IPS DF 6.9 (cell line): ENCODE measurements around the gene HIVEP1.
A peak's percentile ranks its signal among the peaks of the same experiment; 100 is the strongest.

Source experiments
- DNase-seq: peaks from one replicate; pipeline ENCODE4 v3.0.0-alpha.2; 2013; ENCODE audit warnings: low read depth, low spot score
- H3K27ac ChIP-seq: one replicate; pipeline ENCODE4 v1.5.1; 2013; ENCODE audit warnings: low read length, control low read depth
- H3K27me3 ChIP-seq: 2 replicates; pipeline ENCODE4 v1.6.1; 2013; ENCODE audit warnings: mild to moderate bottlenecking, low read length; ENCODE audit not compliant: control insufficient read depth, insufficient read depth
- H3K36me3 ChIP-seq: 2 replicates; pipeline ENCODE4 v1.6.1; 2013; ENCODE audit warnings: low read length; ENCODE audit not compliant: control insufficient read depth, insufficient read depth
- H3K4me1 ChIP-seq: 2 replicates; pipeline ENCODE4 v1.6.1; 2013; ENCODE audit warnings: low read length; ENCODE audit not compliant: control insufficient read depth, insufficient read depth
- H3K4me3 ChIP-seq: 2 replicates; pipeline ENCODE4 v1.5.1; 2013; ENCODE audit warnings: mild to moderate bottlenecking, low read length
- H3K9me3 ChIP-seq: 2 replicates; pipeline ENCODE4 v1.6.1; 2013; ENCODE audit warnings: low read length, inconsistent platforms; ENCODE audit not compliant: control insufficient read depth, insufficient read depth
- WGBS: extraction: QIAGEN DNeasy Blood & Tissue Kit; methylation state at CpG from one replicate; pipeline ENCODE4 v1.1.7; 2013; ENCODE audit warnings: mixed read lengths, missing lambda C conversion rate; ENCODE audit not compliant: insufficient read length, insufficient coverage; 5-methylcytosine and 5-hydroxymethylcytosine counted together

HIVEP1 gene

DNA sequence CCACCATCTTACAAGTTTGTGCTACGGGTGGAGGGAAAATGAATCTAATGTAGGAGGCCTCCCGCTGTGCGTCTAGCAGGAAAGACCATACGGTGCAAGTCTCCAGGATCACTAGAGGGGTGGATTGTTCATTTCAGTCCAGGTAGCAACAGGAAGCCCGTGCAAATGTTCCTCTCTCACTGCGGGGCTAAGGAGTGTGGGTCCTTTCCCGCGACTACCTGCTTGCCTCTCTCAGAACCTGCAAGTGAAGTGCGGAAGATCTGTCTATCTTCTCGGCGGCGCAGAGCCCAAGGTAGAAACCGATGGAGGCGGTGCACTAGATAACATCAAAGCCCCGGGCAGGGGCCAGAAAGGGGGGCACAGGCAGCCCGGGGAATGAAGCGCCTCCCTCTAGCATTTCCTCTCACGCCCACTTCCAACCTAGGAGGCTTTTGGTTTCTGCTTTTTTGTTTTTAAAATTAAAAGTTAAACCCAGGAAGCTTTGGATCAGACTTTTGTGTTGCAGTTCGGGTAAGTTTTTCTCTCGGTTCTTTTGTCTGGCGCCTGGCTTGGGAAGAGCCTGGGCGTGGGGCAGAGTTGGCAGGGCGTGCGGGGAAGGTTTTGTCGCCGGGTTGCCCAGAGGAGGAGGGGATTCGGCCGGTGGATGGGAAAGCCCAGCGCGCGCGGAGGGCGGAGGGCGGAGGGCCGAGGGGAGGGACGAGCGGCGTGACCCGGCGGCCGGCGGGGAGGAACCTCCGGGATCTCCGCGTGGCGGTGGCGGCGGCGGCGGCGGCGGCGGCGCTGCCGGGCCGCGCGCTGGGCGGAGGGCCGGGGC is 3.5 kb upstream of the HIVEP1 start:
- no peak overlapping the region for H3K27ac ChIP-seq
- no CpG with 5 or more reads among the region's 60 CpGs for WGBS
- peak overlapping the region; percentile 82 for H3K4me3 ChIP-seq
- H3K9me3 ChIP-seq: no peaks in the 10 kb centered on the region
- DNase-seq: no peak
- H3K27me3 ChIP-seq: no peaks in the 10 kb centered on the region
- H3K4me1 ChIP-seq: no peaks in the 10 kb centered on the region
- H3K36me3 ChIP-seq: no peaks in the 10 kb centered on the region

DNA sequence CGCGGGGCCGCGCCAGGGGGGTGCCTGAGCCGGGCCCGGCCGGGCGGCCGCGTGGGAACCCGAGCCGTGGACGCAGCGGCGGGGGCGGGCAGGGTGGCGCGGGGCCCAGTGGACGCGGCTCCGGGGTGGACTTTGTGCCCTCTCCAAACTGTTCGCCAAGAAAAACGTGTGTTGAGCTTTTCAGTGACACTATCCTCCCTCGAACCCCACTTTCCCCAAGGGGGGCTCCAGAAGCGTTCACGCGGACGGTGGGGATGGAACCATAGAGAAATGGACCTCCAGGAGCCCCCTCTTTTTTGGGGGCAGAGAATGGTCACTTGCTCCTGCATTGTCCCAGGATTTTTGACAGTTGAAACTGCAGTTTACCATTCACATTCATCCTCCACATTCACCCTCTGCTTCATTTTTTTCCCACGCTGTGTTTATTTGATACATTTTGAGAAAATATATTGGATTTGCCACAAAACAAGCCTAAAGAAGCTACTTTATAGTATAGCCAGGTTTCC is 2.9 kb upstream of the HIVEP1 start:
- Histone ChIP-seq H3K4me1 (no peaks in the 10 kb centered on the region), H3K27me3 (no peaks in the 10 kb centered on the region), H3K36me3 (no peaks in the 10 kb centered on the region), H3K4me3 (peak overlapping the region; percentile 82; the same call in 1 of the 2 replicates), H3K27ac (no peak overlapping the region), H3K9me3 (no peaks in the 10 kb centered on the region)
- DNase-seq: no peak
- WGBS: no CpG with 5 or more reads among the region's 29 CpGs

DNA sequence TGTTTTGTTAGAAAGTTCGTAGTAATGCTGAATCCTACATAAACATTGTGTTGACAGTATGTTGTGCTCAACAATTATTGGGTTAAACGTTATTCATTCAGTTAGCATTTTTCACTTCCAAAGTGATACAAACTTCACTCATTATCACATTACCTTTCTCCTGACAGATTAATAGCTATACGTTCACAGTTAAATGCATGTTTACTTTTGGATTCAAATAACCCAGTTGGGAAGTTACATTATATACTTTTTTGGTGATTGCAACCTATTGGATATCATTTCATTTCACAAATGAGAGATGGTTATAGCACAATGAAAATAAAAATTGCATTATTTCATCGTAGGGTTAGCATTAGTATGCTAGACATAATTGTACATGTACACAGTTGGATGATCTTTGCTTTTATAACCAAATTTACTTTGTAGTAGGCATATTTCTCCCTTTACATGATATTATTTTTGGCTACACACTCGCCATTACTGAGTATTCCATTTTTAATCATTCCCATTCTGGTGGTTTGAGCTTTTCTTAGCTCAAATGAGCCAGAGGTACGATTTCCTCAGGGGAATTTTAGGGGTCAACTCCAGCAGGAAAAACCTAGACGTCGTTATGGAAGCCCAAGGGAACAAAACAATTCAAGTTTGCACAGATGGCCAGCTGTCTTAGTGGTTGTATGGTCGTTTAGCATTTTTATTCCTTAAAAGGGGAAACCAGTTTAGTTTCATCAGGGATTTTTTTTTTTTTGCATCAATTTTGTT is 2.1 kb upstream of the HIVEP1 start:
- Histone ChIP-seq H3K36me3 (no peaks in the 10 kb centered on the region), H3K4me1 (no peaks in the 10 kb centered on the region), H3K27me3 (no peaks in the 10 kb centered on the region), H3K9me3 (no peaks in the 10 kb centered on the region), H3K27ac (no peak overlapping the region), H3K4me3 (peak overlapping the region; percentile 49; the same call in 1 of the 2 replicates)
- no CpG with 5 or more reads among the region's 9 CpGs for WGBS
- DNase-seq: no peak

DNA sequence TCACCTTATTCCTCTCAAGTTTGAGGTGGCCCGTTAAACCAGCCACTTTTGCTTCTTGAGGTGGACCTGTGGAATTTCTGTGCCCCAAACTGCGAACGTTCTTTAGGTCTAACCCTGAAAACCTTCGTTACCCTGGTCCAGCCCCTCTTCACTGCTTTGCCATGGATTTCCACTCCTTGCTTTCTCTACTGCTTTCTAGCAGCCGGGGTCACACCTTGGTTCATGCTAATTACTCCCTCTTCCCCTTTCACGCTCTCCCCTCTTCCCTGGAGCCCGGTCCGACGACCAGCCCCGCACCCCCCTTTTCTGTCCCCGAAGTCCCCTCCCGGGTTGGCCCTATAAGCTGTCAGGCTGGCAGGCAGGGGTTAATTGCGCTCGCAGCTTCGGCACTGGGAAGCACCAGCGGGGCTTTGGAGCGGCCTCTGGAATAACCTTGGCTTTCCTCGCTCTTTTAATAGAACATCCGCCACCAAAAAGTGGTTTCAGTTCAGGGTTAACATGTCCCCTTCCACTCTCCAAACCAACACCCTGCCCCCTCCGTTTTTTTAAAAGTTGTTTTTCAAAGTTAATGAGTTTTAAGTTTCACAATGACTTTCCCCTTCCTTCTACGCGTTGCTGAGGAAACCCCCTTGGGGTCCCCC is 1.4 kb upstream of the HIVEP1 start:
- WGBS: no CpG with 5 or more reads among the region's 22 CpGs
- H3K4me3 ChIP-seq: peak overlapping the region; percentile 49; the same call in 1 of the 2 replicates
- no peaks in the 10 kb centered on the region for H3K4me1 ChIP-seq
- H3K9me3 ChIP-seq: no peaks in the 10 kb centered on the region
- no peaks in the 10 kb centered on the region for H3K27me3 ChIP-seq
- DNase-seq: no peak
- H3K36me3 ChIP-seq: no peaks in the 10 kb centered on the region
- H3K27ac ChIP-seq: no peak overlapping the region

DNA sequence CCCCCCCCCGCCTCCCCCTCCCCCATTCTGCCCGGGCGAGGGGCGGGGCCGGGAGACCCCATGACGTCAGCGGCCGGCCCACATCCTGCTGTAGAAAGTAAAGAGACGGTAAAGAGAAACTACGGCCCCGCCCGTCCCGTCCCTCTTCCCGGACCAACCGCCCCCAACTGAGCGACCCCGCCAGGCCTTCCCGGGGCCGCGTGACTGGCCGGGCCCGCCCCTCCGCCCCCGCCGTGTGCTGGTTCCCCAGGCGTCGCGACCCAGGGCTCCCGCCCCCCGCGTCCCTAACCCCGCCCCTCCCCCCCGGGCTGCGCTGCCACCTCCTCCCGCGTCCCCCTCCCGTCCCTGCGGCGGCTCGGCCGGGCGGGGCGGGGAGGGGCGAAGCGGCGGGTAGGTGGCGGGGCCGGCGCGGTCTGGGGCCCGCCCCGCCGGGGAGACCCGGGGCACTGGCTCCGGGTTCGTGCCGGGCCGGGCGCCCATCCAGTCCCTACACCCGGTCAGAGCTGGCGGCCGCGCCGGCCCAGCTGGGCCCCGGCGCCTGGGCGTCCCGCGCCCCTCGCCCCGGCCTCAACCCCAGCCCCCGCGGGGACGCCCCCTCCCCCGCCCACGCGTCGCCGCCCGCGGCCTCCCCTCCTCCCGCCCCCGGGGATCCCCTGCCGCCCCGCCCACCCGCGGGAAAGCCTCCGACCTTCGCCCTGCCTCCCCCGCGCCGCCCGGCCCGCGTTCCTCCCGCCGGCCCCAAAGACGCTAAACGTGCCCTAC is 655 bp upstream of the HIVEP1 start:
- H3K27ac ChIP-seq: no peak overlapping the region

DNA sequence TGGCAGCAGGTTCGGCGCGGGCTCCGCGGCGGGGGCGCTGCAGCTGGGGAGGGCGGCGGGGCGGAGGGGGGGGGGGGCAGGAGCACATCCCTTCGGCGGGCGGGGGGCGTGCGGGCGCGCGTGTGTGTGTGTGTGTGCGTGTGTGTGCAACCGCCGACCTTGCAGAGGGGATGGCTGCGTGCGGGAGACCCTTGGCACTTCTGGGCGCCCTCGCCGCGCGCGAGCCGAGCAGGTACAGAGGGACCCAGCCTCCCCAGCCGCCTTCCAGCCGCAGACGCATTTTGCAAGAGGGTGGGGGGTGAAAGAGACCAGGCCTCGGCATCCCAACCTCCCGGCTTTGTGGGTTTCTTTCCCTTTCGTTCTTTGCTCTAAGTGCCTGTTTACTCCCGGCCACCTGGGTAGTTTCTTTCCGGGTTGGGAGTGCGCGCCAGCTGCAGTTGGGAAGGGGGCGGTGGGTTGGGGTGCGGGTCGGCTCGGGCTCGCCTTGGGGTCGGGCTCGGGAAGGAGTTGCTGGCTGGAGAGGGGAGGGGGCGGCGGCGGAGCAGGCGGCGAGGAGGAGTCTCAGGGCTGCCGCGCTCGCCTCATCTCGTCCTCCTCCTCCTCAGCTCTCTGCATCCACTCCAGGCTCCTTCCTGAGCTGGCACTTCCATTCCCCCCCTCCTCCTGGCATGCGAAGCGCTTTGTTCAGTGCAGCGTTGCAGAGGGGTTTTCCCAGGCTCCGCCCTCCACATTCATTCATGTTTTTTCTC is 620 bp downstream of the HIVEP1 start:
- Histone ChIP-seq H3K9me3 (no peaks in the 10 kb centered on the region), H3K4me1 (no peaks in the 10 kb centered on the region), H3K27me3 (no peaks in the 10 kb centered on the region), H3K4me3 (peak overlapping the region; percentile 67; the same call in 1 of the 2 replicates), H3K27ac (no peak overlapping the region), H3K36me3 (peaks cover 8% of the 10 kb centered on the region)
- WGBS: no CpG with 5 or more reads among the region's 60 CpGs
- no peak for DNase-seq

More for the DNA sequence above, 655 bp upstream of the HIVEP1 start:
- H3K27me3 ChIP-seq: no peaks in the 10 kb centered on the region
- WGBS: no CpG with 5 or more reads among the region's 99 CpGs
- peak; percentile 77 for DNase-seq
- no peaks in the 10 kb centered on the region for H3K9me3 ChIP-seq
- no peaks in the 10 kb centered on the region for H3K4me1 ChIP-seq
- peak overlapping the region; percentile 67; the same call in 1 of the 2 replicates for H3K4me3 ChIP-seq
- H3K36me3 ChIP-seq: no peaks in the 10 kb centered on the region

DNA sequence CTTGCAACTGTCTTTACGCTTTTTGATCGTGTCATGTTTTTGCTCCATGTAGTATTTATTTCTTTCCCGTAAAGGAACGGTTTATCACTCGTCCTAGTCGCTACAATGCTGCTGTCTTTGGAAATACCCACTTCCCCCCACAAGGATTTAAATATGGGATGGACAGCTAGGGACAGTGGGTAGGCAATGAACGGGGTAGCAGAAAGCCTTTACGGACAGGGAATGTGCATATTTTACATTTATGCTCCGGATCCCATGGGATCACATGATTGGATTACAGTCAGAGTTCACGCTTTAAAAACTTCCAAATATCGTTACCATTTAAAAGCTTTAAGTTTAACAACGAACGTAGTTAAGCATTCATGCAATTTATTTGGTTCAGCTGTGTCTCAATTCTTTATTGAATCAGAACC is 1.2 kb downstream of the HIVEP1 start:
- no peaks in the 10 kb centered on the region for H3K4me1 ChIP-seq
- H3K36me3 ChIP-seq: peaks cover 8% of the 10 kb centered on the region
- H3K4me3 ChIP-seq: peak overlapping the region; percentile 67; the same call in 1 of the 2 replicates
- no peak for DNase-seq
- WGBS: no CpG with 5 or more reads among the region's 13 CpGs
- H3K27me3 ChIP-seq: no peaks in the 10 kb centered on the region
- H3K27ac ChIP-seq: no peak overlapping the region
- no peaks in the 10 kb centered on the region for H3K9me3 ChIP-seq

DNA sequence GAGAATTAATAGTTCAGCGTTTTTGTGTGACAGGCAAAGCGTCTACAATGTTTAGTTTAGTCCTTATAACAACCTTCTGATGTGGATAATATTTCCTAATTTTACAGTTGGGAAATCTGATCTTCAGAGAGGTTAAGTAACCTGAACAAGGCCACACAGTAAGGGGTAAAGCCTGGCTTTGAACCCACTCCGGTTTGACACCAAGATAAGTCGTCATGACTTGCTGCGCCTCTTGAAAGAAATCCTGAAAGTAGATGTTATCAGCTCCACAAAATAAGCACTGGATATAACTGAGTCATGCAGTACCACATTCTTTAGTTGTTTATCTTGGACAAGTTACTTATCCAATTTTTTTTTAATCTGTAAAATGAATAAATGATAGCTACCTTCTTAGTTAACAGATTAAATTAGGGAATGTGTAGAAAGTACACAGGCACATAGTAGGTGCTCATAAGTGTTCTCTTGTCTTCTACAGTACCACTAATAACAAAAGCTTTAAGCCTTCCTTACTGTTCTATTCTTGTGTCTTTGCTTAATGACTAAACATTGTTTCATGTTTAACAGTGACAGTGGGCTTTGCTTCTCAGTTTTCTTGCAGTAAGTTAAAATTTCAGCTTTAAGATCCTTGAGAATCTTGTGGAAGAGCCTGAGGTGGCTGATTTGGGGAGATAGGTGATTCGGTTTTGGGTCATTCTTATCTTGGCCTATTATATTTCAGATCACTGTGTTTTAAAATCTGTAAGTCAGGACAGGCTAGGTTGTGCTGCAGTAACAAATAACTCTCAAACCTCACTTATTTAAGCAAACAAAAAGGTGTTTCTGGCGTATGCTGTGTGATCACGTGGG is 2.1 kb downstream of the HIVEP1 start:
- WGBS: no CpG with 5 or more reads among the region's 8 CpGs
- no peak overlapping the region for H3K4me3 ChIP-seq

DNA sequence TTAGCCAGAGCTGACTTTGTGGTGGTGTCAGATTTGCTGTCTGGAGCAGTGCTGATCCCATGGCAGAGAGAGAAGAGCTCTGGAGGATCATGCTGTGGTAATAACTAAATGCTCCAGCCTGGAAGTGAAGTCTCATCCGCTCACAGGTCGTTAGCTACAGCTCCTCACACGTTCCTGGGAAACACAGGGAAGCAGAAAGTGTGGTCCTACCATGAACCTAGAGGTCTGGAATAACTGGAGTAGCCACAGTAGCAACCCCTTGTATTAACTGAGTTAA is 2.7 kb downstream of the HIVEP1 start:
- DNase-seq: no peak
- no peaks in the 10 kb centered on the region for H3K9me3 ChIP-seq
- no peak overlapping the region for H3K27ac ChIP-seq
- H3K36me3 ChIP-seq: peaks cover 8% of the 10 kb centered on the region
- WGBS: no CpG with 5 or more reads among the region's 3 CpGs
- no peaks in the 10 kb centered on the region for H3K27me3 ChIP-seq
- no peak overlapping the region for H3K4me3 ChIP-seq
- H3K4me1 ChIP-seq: no peaks in the 10 kb centered on the region

More for the DNA sequence above, 2.1 kb downstream of the HIVEP1 start:
- H3K27me3 ChIP-seq: no peaks in the 10 kb centered on the region
- H3K36me3 ChIP-seq: peaks cover 8% of the 10 kb centered on the region
- no peaks in the 10 kb centered on the region for H3K4me1 ChIP-seq
- no peak for DNase-seq
- no peak overlapping the region for H3K27ac ChIP-seq
- no peaks in the 10 kb centered on the region for H3K9me3 ChIP-seq
